LoVo (cell line): ENCODE results near the gene ELANE.

Experiments
- DNase-seq: peaks from one replicate; pipeline ENCODE4 v3.0.0-alpha.2; 2016; ENCODE audit warnings: low spot score

Gene ELANE

DNA sequence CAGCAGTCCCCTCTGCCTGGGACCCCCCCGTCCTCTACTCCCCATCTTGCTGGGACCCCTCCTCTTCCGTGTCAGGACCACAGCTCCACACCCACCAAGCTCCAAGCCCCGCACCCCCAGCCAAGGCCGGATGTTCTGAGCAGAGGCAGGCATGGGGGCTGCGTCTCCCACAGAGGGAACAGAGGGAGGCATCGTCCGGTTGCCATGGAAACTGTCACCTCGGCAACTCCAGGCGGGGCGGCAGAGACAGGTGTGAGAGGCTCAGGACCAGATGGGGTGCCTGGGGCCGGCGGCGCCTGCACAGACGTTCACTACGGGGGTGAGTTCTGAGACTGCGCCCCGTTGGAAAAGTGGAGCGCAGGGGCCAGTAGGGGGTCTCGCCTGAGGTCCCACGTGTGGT lies 46.6 kb downstream of the ELANE start:
- no peak for DNase-seq

- DNase-seq: no peak
These were observed 47.4 kb downstream of the ELANE start for GRCh38 chr19:899336-900042.

DNA sequence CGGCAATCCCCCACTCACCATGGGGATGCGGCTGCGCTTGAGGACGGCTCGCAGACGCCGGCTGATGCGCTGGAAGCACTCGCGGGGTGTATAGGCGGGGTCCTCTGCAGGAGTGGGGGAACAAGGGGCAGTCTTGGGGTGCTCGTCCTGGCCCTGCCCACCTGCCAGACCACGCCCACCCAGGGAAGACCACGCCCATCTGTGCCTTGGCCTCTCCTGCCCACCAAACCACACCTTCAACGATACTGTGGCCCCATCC lies 47.9 kb downstream of the ELANE start:
- DNase-seq: no peak

DNA sequence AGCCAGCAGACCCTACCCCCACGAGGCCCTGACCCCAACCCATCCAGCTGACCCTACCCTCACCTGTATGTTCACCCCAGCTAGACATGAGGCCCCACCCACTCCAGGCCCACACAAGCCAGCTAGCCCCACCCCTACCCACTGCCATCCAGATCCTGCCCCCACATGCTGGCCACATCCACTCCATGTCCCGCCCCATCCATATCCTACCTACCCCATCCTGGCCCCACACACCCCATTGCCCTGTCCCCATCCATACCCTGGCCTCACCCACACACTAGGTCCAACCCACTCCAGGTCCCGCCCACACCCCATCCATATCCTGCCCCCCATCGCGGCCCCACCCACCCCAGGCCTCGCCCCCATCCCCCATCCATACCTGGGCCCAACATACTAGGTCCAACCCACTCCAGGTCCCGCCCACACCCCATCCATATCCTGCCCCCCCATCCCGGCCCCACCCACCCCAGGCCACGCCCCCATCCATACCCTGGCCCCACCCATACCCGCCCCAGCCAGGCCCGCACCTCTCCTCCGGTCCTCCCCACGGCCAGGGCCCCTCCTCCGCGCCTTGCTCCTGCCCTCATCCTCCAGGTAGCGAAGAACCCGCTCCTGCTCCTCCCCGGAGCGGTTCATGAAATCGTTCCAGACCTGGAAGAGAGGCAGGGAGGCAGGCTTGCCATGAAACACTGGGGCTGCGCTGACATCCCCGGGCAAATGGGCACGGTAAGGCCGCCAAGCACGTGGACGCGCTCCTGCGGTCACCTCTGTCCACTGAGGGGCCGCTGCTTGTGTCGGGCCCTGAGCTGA lies 48.4 kb downstream of the ELANE start:
- no peak for DNase-seq

- no peak for DNase-seq
These were observed 49.4 kb downstream of the ELANE start for GRCh38 chr19:901216-902092.

DNA sequence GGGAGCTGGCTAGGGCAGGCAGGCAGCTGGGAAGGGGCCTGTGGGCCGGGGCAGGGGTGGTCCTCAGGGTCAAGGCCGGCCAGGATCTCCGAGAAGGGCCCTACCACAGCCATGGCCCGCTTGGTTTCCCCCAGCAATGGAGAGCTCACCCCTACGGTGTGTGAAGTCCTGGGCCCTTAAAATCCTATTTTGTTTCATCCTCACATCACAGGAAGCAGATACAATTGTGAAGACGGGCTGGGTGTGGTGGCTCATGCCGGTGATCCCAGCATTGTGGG lies 49.9 kb downstream of the ELANE start:
- no peak for DNase-seq

DNA sequence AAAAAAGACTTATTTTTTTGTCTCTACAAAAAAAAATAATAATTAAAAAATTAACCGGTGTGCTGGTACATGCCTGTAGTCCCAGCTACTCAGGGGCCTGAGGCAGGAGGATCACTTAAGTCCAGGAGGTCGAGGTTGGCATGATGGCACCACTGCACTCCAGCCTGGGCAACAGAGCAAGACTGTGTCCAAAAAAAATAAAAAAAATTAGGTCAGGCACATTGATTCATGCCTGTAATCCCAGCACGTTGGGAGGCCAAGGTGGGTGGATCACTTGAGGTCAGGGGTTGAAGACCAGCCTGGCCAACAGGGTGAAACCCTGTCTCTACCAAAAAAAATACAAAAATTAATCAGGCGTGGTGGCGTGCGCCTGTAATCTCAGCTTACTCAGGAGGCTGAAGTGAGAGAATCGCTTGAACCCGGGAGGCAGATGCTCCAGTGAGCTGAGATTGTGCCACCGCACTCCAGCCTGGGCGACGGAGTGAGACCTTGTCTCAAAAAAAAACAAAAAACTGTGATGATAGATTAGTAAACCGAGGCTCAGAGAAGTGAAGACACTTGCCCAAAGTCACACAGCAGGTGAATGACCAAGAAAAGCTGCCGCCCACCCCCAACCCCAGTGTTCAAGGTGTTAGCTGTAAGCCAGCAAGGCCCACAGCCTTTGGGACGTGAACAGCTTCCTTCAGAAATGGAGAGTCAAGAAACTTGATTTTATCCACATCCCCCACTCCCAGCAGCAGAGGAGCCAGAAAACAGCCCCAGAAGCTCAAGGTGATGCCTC lies 50.5 kb downstream of the ELANE start:
- no peak for DNase-seq

- DNase-seq: no peak
These were observed 51.2 kb downstream of the ELANE start for GRCh38 chr19:903266-903797.

DNA sequence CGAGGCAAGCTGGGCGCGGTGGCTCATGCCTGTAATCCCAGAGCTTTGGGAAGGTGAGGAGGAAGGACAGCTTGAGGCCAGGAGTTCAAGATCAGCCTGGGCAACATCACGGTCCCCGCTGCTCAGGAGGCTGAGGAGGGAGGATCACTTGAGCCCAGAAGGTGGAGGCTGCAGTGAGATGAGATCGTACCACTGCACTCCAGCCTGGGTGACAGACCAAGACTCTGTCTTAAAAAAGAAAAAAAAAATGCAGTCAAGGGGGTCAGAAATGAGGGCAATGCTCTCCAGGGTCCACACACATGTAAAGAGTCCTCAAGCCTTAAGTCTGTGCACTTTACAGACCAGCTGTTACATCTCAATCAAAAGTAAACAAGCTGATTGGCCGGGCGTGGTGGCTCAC lies 52.4 kb downstream of the ELANE start:
- DNase-seq: no peak
